HEK293 (cell line): ENCODE data around the gene HSPB8.

Experiments
- CTCF ChIA-PET: fragments of 350-600 bp; formaldehyde crosslinking; extraction: SDS; loops from one replicate; lab custom pipeline; 2021; ENCODE audit warnings: antibody characterized with exemption; lab: Yijun Ruan, JAX
- POLR2A ChIA-PET: fragments of 300-600 bp; formaldehyde crosslinking; extraction: SDS; loops from one replicate; lab custom pipeline; 2020; ENCODE audit warnings: antibody characterized with exemption, inconsistent platforms; lab: Yijun Ruan, JAX
- H3K27ac ChIP-seq: fragments of 200-500 bp; sonication (Bioruptor generic); 2 replicates; pipeline ENCODE4 v1.5.1; 2014; ENCODE audit warnings: low read depth, low read length, control low read depth, inconsistent platforms; ENCODE audit errors: extremely low read depth
- H3K36me3 ChIP-seq, 2 experiments: fragments of 200-500 bp in 1 of 2; sonication (Bioruptor generic) in 1 of 2; 1 replicate in 1 of 2; 2 replicates in 1 of 2; pipeline ENCODE4 v1.5.1; 2014 to 2017; ENCODE audit warnings: inconsistent platforms in 2 of 2, low read length in 2 of 2; ENCODE audit not compliant: control insufficient read depth in 2 of 2, insufficient read depth in 1 of 2
- H3K4me1 ChIP-seq: fragments of 200-500 bp; sonication (Bioruptor generic); 2 replicates; pipeline ENCODE4 v1.5.1; 2014; ENCODE audit warnings: mild to moderate bottlenecking, low read length, inconsistent platforms; ENCODE audit not compliant: control insufficient read depth, insufficient read depth
- H3K4me3 ChIP-seq: 2 replicates; pipeline ENCODE4 v1.5.1; 2011; ENCODE audit warnings: low read depth, mild to moderate bottlenecking, control low read depth, low read length, moderate library complexity
- H3K9me3 ChIP-seq: fragments of 200-500 bp; sonication (Bioruptor generic); 2 replicates; pipeline ENCODE4 v1.5.1; 2014; ENCODE audit warnings: low read depth, low read length, inconsistent platforms; ENCODE audit not compliant: control insufficient read depth, insufficient read depth
- FEZF1 ChIP-seq: fragments of 450-650 bp; formaldehyde crosslinking; IDR thresholded peaks from 2 replicates; pipeline ENCODE4 v1.5.1; 2016; ENCODE audit warnings: missing biosample characterization, missing genetic modification characterization
- GLIS2 ChIP-seq: fragments of 450-650 bp; formaldehyde crosslinking; IDR thresholded peaks from 2 replicates; pipeline ENCODE4 v1.5.1; 2016; ENCODE audit warnings: missing biosample characterization, missing genetic modification characterization
- OSR2 ChIP-seq: fragments of 450-650 bp; formaldehyde crosslinking; IDR thresholded peaks from 2 replicates; pipeline ENCODE4 v1.5.1; 2016; ENCODE audit warnings: missing biosample characterization, missing genetic modification characterization
- REPIN1 ChIP-seq: fragments of 450-650 bp; formaldehyde crosslinking; IDR thresholded peaks from 2 replicates; pipeline ENCODE4 v1.5.1; 2017; ENCODE audit warnings: missing biosample characterization, missing genetic modification characterization, low read depth
- SP3 ChIP-seq: fragments of 450-650 bp; formaldehyde crosslinking; IDR thresholded peaks from 2 replicates; pipeline ENCODE4 v1.5.1; 2016; ENCODE audit warnings: missing biosample characterization, missing genetic modification characterization
- YY1 ChIP-seq: fragments of 450-650 bp; formaldehyde crosslinking; IDR thresholded peaks from 2 replicates; pipeline ENCODE4 v1.5.1; 2018; ENCODE audit warnings: missing biosample characterization, missing genetic modification characterization
- ZBTB8A ChIP-seq: fragments of 450-650 bp; formaldehyde crosslinking; IDR thresholded peaks from 2 replicates; pipeline ENCODE4 v1.5.1; 2016; ENCODE audit warnings: missing biosample characterization, missing genetic modification characterization
- ZEB2 ChIP-seq: fragments of 450-650 bp; formaldehyde crosslinking; IDR thresholded peaks from 2 replicates; pipeline ENCODE4 v1.5.1; 2016; ENCODE audit warnings: missing biosample characterization, missing genetic modification characterization
- ZFP3 ChIP-seq: fragments of 450-650 bp; formaldehyde crosslinking; IDR thresholded peaks from 2 replicates; pipeline ENCODE4 v1.5.1; 2016; ENCODE audit warnings: low read depth, missing biosample characterization, missing genetic modification characterization
- ZNF121 ChIP-seq: fragments of 450-650 bp; formaldehyde crosslinking; IDR thresholded peaks from 2 replicates; pipeline ENCODE4 v1.5.1; 2016; ENCODE audit warnings: missing biosample characterization, missing genetic modification characterization
- ZNF223 ChIP-seq: fragments of 450-650 bp; formaldehyde crosslinking; IDR thresholded peaks from 2 replicates; pipeline ENCODE4 v1.5.1; 2016; ENCODE audit warnings: missing biosample characterization, missing genetic modification characterization
- ZNF335 ChIP-seq: fragments of 450-650 bp; formaldehyde crosslinking; conservative IDR thresholded peaks from 2 replicates; pipeline ENCODE4 v1.5.1; 2016; ENCODE audit warnings: missing biosample characterization, missing genetic modification characterization
- ZNF366 ChIP-seq: fragments of 450-650 bp; formaldehyde crosslinking; conservative IDR thresholded peaks from 2 replicates; pipeline ENCODE4 v1.5.1; 2016; ENCODE audit warnings: missing biosample characterization, missing genetic modification characterization
- ZNF37A ChIP-seq: fragments of 450-650 bp; IDR thresholded peaks from 2 replicates; pipeline ENCODE4 v1.5.1; 2018; ENCODE audit warnings: missing biosample characterization, missing genetic modification characterization
- ZNF501 ChIP-seq: fragments of 450-650 bp; formaldehyde crosslinking; IDR thresholded peaks from 2 replicates; pipeline ENCODE4 v1.5.1; 2016; ENCODE audit warnings: missing biosample characterization, missing genetic modification characterization
- ZSCAN23 ChIP-seq: fragments of 450-650 bp; formaldehyde crosslinking; IDR thresholded peaks from 2 replicates; pipeline ENCODE4 v1.5.1; 2016; ENCODE audit warnings: missing biosample characterization, missing genetic modification characterization
- TF ChIP-seq, protein P1 (sequence below): sonication (generic); formaldehyde crosslinking; IDR thresholded peaks from 2 replicates; pipeline ENCODE4 v1.8.1; 2022; ENCODE audit warnings: mild to moderate bottlenecking, moderate library complexity, missing genetic modification reagents
- TF ChIP-seq, protein P2 (sequence below): fragments of 450-650 bp; formaldehyde crosslinking; conservative IDR thresholded peaks from 2 replicates; pipeline ENCODE4 v1.5.1; 2016; ENCODE audit warnings: low read depth, missing biosample characterization, missing genetic modification characterization
- TF ChIP-seq, protein P3 (sequence below): fragments of 450-650 bp; formaldehyde crosslinking; optimal IDR thresholded peaks from 2 replicates; pipeline ENCODE3; 2016; ENCODE audit warnings: missing biosample characterization, mild to moderate bottlenecking, missing genetic modification characterization
- TF ChIP-seq, protein P4 (sequence below): fragments of 450-650 bp; formaldehyde crosslinking; IDR thresholded peaks from 2 replicates; pipeline ENCODE4 v1.5.1; 2016; ENCODE audit warnings: missing biosample characterization, missing genetic modification characterization
- TF ChIP-seq, protein P5 (sequence below): fragments of 450-650 bp; formaldehyde crosslinking; IDR thresholded peaks from 2 replicates; pipeline ENCODE4 v1.5.1; 2017; ENCODE audit warnings: missing biosample characterization, mild to moderate bottlenecking, missing genetic modification characterization, moderate library complexity
- TF ChIP-seq, protein P6 (sequence below): fragments of 450-650 bp; formaldehyde crosslinking; IDR thresholded peaks from 2 replicates; pipeline ENCODE4 v1.5.1; 2016; ENCODE audit warnings: missing biosample characterization, missing genetic modification characterization

Gene HSPB8

DNA sequence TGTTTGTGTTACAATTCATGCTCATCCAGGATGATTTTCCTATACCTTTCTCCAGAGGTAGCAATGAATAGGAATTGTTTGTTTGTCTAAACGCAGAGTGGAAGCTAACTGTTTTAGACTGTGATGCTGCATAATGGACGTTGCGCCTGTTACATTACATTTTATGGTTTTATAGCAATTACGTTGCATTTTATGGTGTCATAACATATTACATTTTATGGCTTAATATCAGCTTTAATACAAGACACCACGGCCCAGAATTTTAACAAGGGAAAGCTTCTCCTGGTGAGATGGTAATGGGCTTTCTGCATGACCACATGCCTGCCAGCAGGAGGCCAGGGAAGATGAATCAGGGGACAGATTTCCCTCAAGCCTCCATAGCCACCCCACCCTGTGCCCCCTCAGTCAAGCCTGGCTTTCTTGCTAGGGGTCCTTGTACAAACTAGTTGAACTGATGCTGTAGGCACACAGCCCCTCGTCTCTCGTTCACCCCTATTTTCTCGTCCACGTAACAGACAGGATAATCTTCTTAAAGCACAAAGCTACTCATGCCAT is 56.5 kb downstream of the HSPB8 start:
- Histone ChIP-seq H3K9me3 (no peaks in the 10 kb centered on the region), H3K27ac (no peak overlapping the region), H3K36me3 (no peaks in the 10 kb centered on the region), H3K4me1 (no peaks in the 10 kb centered on the region), H3K4me3 (no peak overlapping the region)
- no peak for TF ChIP-seq ZEB2 (tag by site-specific recombination)
- no peak for TF ChIP-seq ZBTB8A (tag by site-specific recombination)
- TF ChIP-seq ZFP3 (tag by site-specific recombination): no peak
- no peak for TF ChIP-seq ZSCAN23 (tag by site-specific recombination)
- CTCF ChIA-PET: interaction anchor here (0.6 to 1.4 kb wide), 3 partner anchors 15 to 728 kb away, joined by 4 read pairs; no protein-coding TSS in a partner anchor
- POLR2A ChIA-PET: no interaction called here

DNA sequence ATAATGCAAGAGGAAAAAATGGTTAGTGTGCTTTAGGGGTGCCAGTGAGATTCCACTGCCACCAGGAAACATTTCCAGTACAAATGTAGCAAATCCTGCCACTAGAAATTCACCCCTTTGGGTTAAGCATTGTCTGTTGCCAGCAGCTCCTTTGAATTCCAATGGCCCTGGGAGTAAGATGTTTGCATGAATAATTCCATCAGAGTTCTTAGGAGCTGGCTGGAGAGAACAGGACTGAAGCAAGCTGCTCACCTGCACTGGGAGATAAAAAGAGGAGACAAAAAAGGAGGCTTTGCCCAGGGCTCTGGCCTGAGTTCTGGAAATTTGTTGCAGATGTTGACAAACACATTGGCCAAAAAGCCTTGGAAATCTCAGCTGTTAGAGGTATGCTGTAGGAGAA is 57.6 kb downstream of the HSPB8 start:
- ChIA-PET CTCF (interaction anchor here (1.2 to 1.4 kb wide), 2 partner anchors 14 to 16 kb away, joined by 4 read pairs; no protein-coding TSS in a partner anchor), POLR2A (no interaction called here)
- H3K27ac ChIP-seq: no peak overlapping the region
- no peaks in the 10 kb centered on the region for H3K36me3 ChIP-seq
- no peaks in the 10 kb centered on the region for H3K4me1 ChIP-seq
- H3K9me3 ChIP-seq: no peaks in the 10 kb centered on the region
- TF ChIP-seq, protein P1, sequence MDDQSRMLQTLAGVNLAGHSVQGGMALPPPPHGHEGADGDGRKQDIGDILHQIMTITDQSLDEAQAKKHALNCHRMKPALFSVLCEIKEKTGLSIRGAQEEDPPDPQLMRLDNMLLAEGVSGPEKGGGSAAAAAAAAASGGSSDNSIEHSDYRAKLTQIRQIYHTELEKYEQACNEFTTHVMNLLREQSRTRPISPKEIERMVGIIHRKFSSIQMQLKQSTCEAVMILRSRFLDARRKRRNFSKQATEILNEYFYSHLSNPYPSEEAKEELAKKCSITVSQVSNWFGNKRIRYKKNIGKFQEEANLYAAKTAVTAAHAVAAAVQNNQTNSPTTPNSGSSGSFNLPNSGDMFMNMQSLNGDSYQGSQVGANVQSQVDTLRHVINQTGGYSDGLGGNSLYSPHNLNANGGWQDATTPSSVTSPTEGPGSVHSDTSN (CRISPR knock-in tag): no peak
- no peak for TF ChIP-seq ZNF366 (tag by site-specific recombination)
- TF ChIP-seq ZNF223 (tag by site-specific recombination): no peak
- TF ChIP-seq, protein P2, sequence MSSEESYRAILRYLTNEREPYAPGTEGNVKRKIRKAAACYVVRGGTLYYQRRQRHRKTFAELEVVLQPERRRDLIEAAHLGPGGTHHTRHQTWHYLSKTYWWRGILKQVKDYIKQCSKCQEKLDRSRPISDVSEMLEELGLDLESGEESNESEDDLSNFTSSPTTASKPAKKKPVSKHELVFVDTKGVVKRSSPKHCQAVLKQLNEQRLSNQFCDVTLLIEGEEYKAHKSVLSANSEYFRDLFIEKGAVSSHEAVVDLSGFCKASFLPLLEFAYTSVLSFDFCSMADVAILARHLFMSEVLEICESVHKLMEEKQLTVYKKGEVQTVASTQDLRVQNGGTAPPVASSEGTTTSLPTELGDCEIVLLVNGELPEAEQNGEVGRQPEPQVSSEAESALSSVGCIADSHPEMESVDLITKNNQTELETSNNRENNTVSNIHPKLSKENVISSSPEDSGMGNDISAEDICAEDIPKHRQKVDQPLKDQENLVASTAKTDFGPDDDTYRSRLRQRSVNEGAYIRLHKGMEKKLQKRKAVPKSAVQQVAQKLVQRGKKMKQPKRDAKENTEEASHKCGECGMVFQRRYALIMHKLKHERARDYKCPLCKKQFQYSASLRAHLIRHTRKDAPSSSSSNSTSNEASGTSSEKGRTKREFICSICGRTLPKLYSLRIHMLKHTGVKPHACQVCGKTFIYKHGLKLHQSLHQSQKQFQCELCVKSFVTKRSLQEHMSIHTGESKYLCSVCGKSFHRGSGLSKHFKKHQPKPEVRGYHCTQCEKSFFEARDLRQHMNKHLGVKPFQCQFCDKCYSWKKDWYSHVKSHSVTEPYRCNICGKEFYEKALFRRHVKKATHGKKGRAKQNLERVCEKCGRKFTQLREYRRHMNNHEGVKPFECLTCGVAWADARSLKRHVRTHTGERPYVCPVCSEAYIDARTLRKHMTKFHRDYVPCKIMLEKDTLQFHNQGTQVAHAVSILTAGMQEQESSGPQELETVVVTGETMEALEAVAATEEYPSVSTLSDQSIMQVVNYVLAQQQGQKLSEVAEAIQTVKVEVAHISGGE (tag by site-specific recombination): no peak
- no peak for TF ChIP-seq ZNF335 (tag by site-specific recombination)
- no peak for TF ChIP-seq ZNF121 (tag by site-specific recombination)
- TF ChIP-seq REPIN1 (tag by site-specific recombination): no peak
- TF ChIP-seq GLIS2 (tag by site-specific recombination): no peak
- no peak for TF ChIP-seq SP3
- TF ChIP-seq, protein P3, sequence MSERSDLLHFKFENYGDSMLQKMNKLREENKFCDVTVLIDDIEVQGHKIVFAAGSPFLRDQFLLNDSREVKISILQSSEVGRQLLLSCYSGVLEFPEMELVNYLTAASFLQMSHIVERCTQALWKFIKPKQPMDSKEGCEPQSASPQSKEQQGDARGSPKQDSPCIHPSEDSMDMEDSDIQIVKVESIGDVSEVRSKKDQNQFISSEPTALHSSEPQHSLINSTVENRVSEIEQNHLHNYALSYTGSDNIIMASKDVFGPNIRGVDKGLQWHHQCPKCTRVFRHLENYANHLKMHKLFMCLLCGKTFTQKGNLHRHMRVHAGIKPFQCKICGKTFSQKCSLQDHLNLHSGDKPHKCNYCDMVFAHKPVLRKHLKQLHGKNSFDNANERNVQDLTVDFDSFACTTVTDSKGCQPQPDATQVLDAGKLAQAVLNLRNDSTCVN: no peak
- H3K4me3 ChIP-seq: no peak overlapping the region

DNA sequence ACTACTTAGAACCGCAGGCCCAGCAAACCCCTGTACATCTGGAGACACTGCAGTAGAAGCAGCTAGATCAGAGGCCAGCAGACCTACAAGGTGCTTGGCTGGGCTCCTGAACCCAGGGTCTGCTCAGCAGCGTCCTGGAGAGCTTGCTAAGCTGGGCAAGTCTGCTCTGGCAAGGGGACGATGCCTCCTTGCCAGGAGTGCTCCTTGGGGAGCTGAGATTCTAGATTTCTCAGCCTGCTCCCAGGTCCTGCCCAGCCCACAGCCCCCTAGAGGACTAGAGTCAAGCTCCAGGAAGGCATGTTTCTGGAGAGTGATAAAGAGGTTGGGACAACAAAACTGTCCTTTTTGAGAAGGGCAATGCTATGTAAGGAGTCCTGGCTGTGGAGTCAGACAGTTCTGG is 60.3 kb downstream of the HSPB8 start:
- POLR2A ChIA-PET: no interaction called here
- no peak for TF ChIP-seq YY1 (tag by site-specific recombination)
- TF ChIP-seq ZNF37A (tag by site-specific recombination): no peak
- TF ChIP-seq, protein P4, sequence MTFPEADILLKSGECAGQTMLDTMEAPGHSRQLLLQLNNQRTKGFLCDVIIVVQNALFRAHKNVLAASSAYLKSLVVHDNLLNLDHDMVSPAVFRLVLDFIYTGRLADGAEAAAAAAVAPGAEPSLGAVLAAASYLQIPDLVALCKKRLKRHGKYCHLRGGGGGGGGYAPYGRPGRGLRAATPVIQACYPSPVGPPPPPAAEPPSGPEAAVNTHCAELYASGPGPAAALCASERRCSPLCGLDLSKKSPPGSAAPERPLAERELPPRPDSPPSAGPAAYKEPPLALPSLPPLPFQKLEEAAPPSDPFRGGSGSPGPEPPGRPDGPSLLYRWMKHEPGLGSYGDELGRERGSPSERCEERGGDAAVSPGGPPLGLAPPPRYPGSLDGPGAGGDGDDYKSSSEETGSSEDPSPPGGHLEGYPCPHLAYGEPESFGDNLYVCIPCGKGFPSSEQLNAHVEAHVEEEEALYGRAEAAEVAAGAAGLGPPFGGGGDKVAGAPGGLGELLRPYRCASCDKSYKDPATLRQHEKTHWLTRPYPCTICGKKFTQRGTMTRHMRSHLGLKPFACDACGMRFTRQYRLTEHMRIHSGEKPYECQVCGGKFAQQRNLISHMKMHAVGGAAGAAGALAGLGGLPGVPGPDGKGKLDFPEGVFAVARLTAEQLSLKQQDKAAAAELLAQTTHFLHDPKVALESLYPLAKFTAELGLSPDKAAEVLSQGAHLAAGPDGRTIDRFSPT (tag by site-specific recombination): no peak
- no peak for TF ChIP-seq ZNF501 (tag by site-specific recombination)
- TF ChIP-seq OSR2: no peak
- TF ChIP-seq FEZF1 (tag by site-specific recombination): no peak
- TF ChIP-seq, protein P5, sequence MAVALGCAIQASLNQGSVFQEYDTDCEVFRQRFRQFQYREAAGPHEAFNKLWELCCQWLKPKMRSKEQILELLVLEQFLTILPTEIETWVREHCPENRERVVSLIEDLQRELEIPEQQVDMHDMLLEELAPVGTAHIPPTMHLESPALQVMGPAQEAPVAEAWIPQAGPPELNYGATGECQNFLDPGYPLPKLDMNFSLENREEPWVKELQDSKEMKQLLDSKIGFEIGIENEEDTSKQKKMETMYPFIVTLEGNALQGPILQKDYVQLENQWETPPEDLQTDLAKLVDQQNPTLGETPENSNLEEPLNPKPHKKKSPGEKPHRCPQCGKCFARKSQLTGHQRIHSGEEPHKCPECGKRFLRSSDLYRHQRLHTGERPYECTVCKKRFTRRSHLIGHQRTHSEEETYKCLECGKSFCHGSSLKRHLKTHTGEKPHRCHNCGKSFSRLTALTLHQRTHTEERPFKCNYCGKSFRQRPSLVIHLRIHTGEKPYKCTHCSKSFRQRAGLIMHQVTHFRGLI (tag by site-specific recombination): no peak
- TF ChIP-seq, protein P6, sequence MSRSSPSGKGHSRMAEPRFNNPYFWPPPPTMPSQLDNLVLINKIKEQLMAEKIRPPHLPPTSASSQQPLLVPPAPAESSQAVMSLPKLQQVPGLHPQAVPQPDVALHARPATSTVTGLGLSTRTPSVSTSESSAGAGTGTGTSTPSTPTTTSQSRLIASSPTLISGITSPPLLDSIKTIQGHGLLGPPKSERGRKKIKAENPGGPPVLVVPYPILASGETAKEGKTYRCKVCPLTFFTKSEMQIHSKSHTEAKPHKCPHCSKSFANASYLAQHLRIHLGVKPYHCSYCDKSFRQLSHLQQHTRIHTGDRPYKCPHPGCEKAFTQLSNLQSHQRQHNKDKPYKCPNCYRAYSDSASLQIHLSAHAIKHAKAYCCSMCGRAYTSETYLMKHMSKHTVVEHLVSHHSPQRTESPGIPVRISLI (tag by site-specific recombination): no peak

More for the DNA sequence above, 60.3 kb downstream of the HSPB8 start:
- no peak overlapping the region for H3K4me3 ChIP-seq
- H3K4me1 ChIP-seq: no peaks in the 10 kb centered on the region
- H3K27ac ChIP-seq: no peak overlapping the region
- CTCF ChIA-PET: no interaction called here
- H3K9me3 ChIP-seq: no peaks in the 10 kb centered on the region
- no peaks in the 10 kb centered on the region for H3K36me3 ChIP-seq
